GM18909 (cell line): ENCODE measurements around the gene GRIK3.
"Not testable (repeated sequence)": the region's sequence is repeated elsewhere in the genome, so short reads cannot be mapped to it uniquely, and the experiment has no call there.

ENCODE experiments used
- ATAC-seq: cut with Tn5 transposase; IDR thresholded peaks from one replicate; pipeline ENCODE4 v1.9.1; 2021; ENCODE audit warnings: mild to moderate bottlenecking; ENCODE audit not compliant: unreplicated experiment, poor library complexity

GRIK3 gene

GRCh38 chr1:36913484-36914060, 120.7 kb downstream of the GRIK3 start:
- ATAC-seq, result no peak

- no peak for ATAC-seq
Measured at GRCh38 chr1:36913016-36913415, 121.3 kb downstream of the GRIK3 start.

GRCh38 chr1:36912365-36912865, 121.9 kb downstream of the GRIK3 start:
- no peak for ATAC-seq

GRCh38 chr1:36911561-36912364, 122.6 kb downstream of the GRIK3 start:
- ATAC-seq, result no peak

GRCh38 chr1:36910886-36911540, 123.3 kb downstream of the GRIK3 start:
- no peak for ATAC-seq

- no peak for ATAC-seq
Measured at GRCh38 chr1:36909946-36910725, 124.2 kb downstream of the GRIK3 start.

GRCh38 chr1:36909359-36909758, 125.0 kb downstream of the GRIK3 start:
- ATAC-seq, result not testable (repeated sequence)

GRCh38 chr1:36908096-36908495, 126.2 kb downstream of the GRIK3 start:
- no peak for ATAC-seq

GRCh38 chr1:36906555-36906954, 127.8 kb downstream of the GRIK3 start:
- ATAC-seq, result no peak

GRCh38 chr1:36905941-36906340, 128.4 kb downstream of the GRIK3 start:
- ATAC-seq, result no peak

- ATAC-seq, result no peak
Measured at GRCh38 chr1:36900128-36900527, 134.2 kb downstream of the GRIK3 start.

GRCh38 chr1:36897813-36898212, 136.5 kb downstream of the GRIK3 start:
- ATAC-seq, result not testable (repeated sequence)

- no peak for ATAC-seq
Measured at GRCh38 chr1:36894824-36895223, 139.5 kb downstream of the GRIK3 start.

- no peak for ATAC-seq
Measured at GRCh38 chr1:36890776-36891175, 143.5 kb downstream of the GRIK3 start.

- no peak for ATAC-seq
Measured at GRCh38 chr1:36889478-36890226, 144.7 kb downstream of the GRIK3 start.

- no peak for ATAC-seq
Measured at GRCh38 chr1:36888811-36889477, 145.4 kb downstream of the GRIK3 start.

GRCh38 chr1:36885540-36886357, 148.6 kb downstream of the GRIK3 start:
- no peak for ATAC-seq

- ATAC-seq, result no peak
Measured at GRCh38 chr1:36884801-36885200, 149.5 kb downstream of the GRIK3 start.
